Psoas muscle (tissue), 8 donors: Measurements from ENCODE around the gene RPS27A. TPM values are rescaled to one million over a fixed set of nuclear protein-coding genes. Genes with fewer than 3 reads are reported as not detected.
"Not testable (repeated sequence)": the region's sequence is repeated elsewhere in the genome, so short reads cannot be mapped to it uniquely, and the experiment has no call there.

Source experiments
- ATAC-seq, 4 donors: fragments of 200-7000 bp; cut with Tn5 transposase; one replicate each; pipeline ENCODE4 v1.9.1; 2020; ENCODE audit warnings: moderate library complexity in 3 of 4, mild to moderate bottlenecking in 2 of 4
- DNase-seq, 2 donors: peaks; one replicate each; pipeline ENCODE4 v3.0.0-alpha.2; 2020
- H3K27ac ChIP-seq: fragments of 200-600 bp; one replicate; pipeline ENCODE4 v1.8.0; 2022
- H3K27me3 ChIP-seq, 3 donors: fragments of 200-600 bp in 1 of 3; one replicate each; pipeline versions ENCODE4 v1.6.1 to v1.8.0; 2013 to 2022; ENCODE audit warnings: low read length in 2 of 3, mild to moderate bottlenecking in 2 of 3, moderate library complexity in 1 of 3; ENCODE audit not compliant: insufficient read depth in 3 of 3
- H3K36me3 ChIP-seq, 2 donors: fragments of 200-600 bp in 1 of 2; one replicate each; pipeline versions ENCODE4 v1.6.1 to v1.8.0; 2013 to 2022; ENCODE audit warnings: low read depth in 1 of 2, mild to moderate bottlenecking in 1 of 2, moderate library complexity in 1 of 2; ENCODE audit not compliant: insufficient read depth in 1 of 2
- H3K4me1 ChIP-seq: fragments of 200-600 bp; one replicate; pipeline ENCODE4 v1.8.0; 2022
- H3K4me3 ChIP-seq: fragments of 200-600 bp; one replicate; pipeline ENCODE4 v1.8.0; 2022; ENCODE audit warnings: mild to moderate bottlenecking
- H3K9me3 ChIP-seq: fragments of 200-600 bp; one replicate; pipeline ENCODE4 v1.8.0; 2022
- CTCF ChIP-seq: fragments of 200-600 bp; IDR thresholded peaks from one replicate; pipeline ENCODE4 v1.8.0; 2022; ENCODE audit warnings: antibody characterized with exemption
- WGBS, 3 donors: extraction: QIAGEN DNeasy Blood & Tissue Kit; methylation state at CpG; one replicate each; pipeline versions ENCODE4 v1.1.6 to v1.1.7; 2013; 5-methylcytosine and 5-hydroxymethylcytosine counted together
- intact Hi-C, 2 donors: fragments of 100-400 bp; cut with DNase I; formaldehyde crosslinking; loops; one replicate each; pipeline versions ENCODE4 v1.11.0 to v1.14.2; 2022
- polyA plus RNA-seq, 3 donors: library from polyadenylated mRNA; stranded (reverse); fragments of 200-250 nt; gene quantifications; one replicate each; pipeline ENCODE4 v1.2.3, GENCODE V29; 2013
- total RNA-seq, 4 donors: library from RNA; stranded (reverse); fragmentation: NEBNext Ultra II Directional in 2 of 4; extraction: Animal tissue kit (Norgen Biotek cat#: 25700) in 2 of 4; gene quantifications; one replicate each; pipeline versions ENCODE4 v1.2.1 to v1.2.4, GENCODE V29; 2021 to 2023
- donor health status: healthy with polysubstance abuse.
- donor health status: DM: no; HTN: no; CAD: no; lungs with moderate emphysema.
- donor health status: Bipolar disorder and iron deficiency.
- donor health status: healthy.
- donor health status: DM: yes; HTN: yes; CAD: no.
- donor health status: DM: no; HTN: no; CAD: no.
- donor health status: DM: no; HTN: no; CAD: no.
- donor health status: DM: yes; HTN: yes; CAD: no.

RPS27A gene
- total and polyA plus RNA-seq, 7 donors, result 360 to 1,630 (median 487) TPM

GRCh38 chr2:55235724-55236538 is 3.4 kb downstream of the RPS27A start:
- Histone ChIP-seq H3K4me1 (peaks cover 15% of the 10 kb centered on the region), H3K27me3 (no peaks in the 10 kb centered on the region), H3K9me3 (no peaks in the 10 kb centered on the region), H3K27ac (peak overlapping the region; percentile 14), H3K4me3 (no peak overlapping the region), H3K36me3 (peaks cover 12 to 75% of the 10 kb centered on the region in 2 donors)
- intact Hi-C loops, result no loop called here
- TF ChIP-seq CTCF, result no peak
- WGBS, 3 donors, result 85 to 95% (median 88%) methylated on average over 3 of the region's 3 CpGs
- no peak for ATAC-seq
- DNase-seq, result no peak

DNA sequence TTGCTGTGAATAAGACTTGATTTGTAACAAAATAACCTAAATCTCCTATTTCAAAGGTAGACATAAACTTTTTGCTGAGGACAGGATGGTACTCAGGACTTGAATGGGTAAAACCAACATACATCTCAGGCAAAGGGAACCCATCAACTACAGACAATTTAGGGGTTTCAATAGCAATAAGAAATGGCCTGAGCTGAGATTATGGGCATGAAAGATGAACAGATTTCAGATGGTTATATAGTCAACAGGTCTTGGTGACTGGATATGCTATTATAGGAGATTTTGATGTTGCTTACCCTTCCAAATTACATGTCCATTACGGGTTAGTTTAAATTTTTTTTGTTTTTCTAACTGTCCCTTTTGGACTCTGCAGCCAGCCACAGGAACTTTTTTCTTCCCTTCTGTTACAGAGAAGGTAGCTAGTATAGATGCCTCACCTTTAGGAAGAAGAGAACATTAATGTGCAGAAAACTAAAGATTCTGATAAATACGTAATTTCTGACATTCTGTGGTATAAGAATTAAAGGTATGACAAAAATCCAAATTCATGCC is 4.6 kb downstream of the RPS27A start:
- ATAC-seq (no peak), DNase-seq (no peak)
- Histone ChIP-seq H3K9me3 (no peaks in the 10 kb centered on the region), H3K36me3 (peaks cover 12 to 86% of the 10 kb centered on the region in 2 donors), H3K27ac (no peak overlapping the region), H3K27me3 (no peaks in the 10 kb centered on the region), H3K4me1 (peaks cover 15% of the 10 kb centered on the region), H3K4me3 (no peak overlapping the region)
- intact Hi-C loops, result no loop called here
- no peak for TF ChIP-seq CTCF
- WGBS, 3 donors, result 82 to 86% (median 86%) methylated on average over 2 of the region's 2 CpGs

DNA sequence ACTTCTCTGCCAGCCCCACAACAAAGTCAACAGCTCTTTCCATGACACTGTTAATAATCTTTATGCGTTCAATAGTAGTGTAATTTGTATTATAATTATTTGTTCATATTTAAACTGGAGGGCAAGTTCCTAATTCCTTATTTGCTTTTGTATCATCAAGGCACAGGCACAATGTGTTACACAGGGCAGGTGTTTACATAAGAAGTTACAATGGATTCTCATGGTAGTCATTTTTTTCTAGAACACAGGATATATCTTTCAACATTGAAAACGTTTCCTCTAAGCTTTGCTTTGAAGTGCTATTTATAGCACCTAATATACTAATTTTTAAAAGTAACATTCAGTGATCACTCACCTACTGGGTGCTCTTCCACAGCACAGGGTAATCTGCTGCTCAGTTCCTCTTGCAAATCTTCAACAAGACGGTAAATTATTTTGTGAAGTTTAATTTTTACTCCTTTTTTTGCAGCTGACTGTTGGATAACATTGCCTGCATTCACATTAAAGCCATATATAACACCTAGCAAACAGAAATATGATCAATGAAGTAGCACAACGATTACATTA is 7.3 kb downstream of the RPS27A start:
- no peak for DNase-seq
- 71 to 72% (median 71%) methylated on average over 4 of the region's 4 CpGs for WGBS, 3 donors
- peaks cover 9 to 98% of the 10 kb centered on the region in 2 donors for H3K36me3 ChIP-seq

GRCh38 chr2:55241582-55241981 is 9.1 kb downstream of the RPS27A start:
- H3K9me3 ChIP-seq, ATAC-seq, H3K27ac ChIP-seq, intact Hi-C loops, H3K4me3 ChIP-seq, H3K4me1 ChIP-seq, H3K27me3 ChIP-seq, DNase-seq: not testable (repeated sequence)
- WGBS, 3 donors, result 73 to 88% (median 85%) methylated on average over 8 of the region's 8 CpGs
- peaks cover 2 to 98% of the 10 kb centered on the region in 2 donors for H3K36me3 ChIP-seq

More for the DNA sequence above, 7.3 kb downstream of the RPS27A start:
- H3K27me3 ChIP-seq, result no peaks in the 10 kb centered on the region
- no peak overlapping the region for H3K27ac ChIP-seq
- peaks cover 2% of the 10 kb centered on the region for H3K4me1 ChIP-seq
- H3K9me3 ChIP-seq, result no peaks in the 10 kb centered on the region
- no peak overlapping the region for H3K4me3 ChIP-seq
- intact Hi-C loops, result no loop called here
- ATAC-seq, result no peak
- no peak for TF ChIP-seq CTCF

DNA sequence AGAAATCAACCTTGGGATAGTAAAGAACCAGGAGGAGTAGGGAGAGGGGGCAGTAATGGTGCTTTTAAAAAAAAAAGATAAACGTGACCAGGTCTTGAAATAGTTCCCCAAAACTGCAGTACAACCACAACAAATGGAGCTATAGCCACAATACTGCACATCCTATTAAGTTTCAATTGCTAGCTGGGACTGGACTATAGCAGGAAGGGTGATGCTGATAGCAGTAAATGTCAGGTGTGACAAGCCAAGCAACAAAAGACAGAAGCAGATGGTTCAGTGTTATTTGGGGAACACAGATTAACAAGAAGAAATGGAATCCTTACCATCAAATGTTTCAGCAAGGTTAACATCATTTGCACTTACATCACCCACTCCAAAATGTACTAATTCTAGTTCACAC is 10.1 kb downstream of the RPS27A start:
- Histone ChIP-seq H3K27me3 (no peaks in the 10 kb centered on the region), H3K27ac (no peak overlapping the region), H3K4me3 (no peak overlapping the region), H3K4me1 (no peaks in the 10 kb centered on the region), H3K36me3 (peaks cover 2 to 99% of the 10 kb centered on the region in 2 donors), H3K9me3 (no peaks in the 10 kb centered on the region)
- WGBS, 3 donors, result 64 to 74% (median 67%) methylated on average over 1 of the region's 1 CpG
- no peak for TF ChIP-seq CTCF
- ATAC-seq (no peak), DNase-seq (no peak)
- intact Hi-C loops, result no loop called here
